Astrocyte (in vitro differentiated cells and primary cell): ENCODE measurements around the gene FUOM.

Experiments used
- EZH2 ChIP-seq: IDR thresholded peaks from 2 replicates; pipeline ENCODE4 v1.6.1; 2012; ENCODE audit warnings: mild to moderate bottlenecking, low read length, inconsistent platforms; ENCODE audit not compliant: insufficient read depth
- TF ChIP-seq, protein P1 (sequence below): IDR thresholded peaks from 2 replicates; pipeline ENCODE4 v1.5.1; 2011; ENCODE audit warnings: low read depth, mild to moderate bottlenecking, inconsistent platforms, low read length, moderate library complexity; ENCODE audit not compliant: insufficient read depth

DNA sequence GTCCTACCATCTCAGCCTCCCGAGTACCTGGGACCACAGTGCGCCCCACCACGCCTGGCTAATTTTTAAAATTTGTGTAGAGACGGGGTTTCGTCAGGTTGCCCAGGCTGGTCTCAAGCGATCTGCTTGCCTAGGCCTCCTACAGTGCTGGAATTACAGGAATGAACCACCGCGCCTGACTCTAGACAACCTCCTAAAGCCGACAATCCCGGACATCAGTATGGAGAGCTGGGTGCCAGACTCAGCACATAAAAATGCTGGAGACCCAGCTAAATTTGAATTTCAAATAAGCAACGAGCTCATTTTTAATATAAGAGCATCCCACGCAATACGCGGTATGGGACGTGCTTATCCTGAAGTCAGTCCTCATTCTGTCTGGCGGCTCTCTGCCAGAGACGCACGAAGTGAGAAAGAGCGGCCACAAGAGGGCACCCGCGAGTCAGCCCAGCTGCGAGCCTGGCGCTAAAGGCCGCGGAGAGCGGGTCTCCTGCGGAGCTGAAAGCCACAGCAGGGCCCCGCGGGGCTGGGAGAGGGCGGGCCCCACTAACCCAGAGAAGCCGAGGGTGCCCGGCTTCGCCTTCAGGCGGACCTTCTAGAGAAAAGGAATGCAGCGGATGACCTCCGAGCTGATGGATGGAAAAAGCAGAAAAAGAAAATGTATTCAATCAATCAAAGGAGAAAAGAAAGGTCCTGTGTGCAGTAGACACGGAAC lies 28.2 kb downstream of the FUOM start:
- TF ChIP-seq, protein P1, sequence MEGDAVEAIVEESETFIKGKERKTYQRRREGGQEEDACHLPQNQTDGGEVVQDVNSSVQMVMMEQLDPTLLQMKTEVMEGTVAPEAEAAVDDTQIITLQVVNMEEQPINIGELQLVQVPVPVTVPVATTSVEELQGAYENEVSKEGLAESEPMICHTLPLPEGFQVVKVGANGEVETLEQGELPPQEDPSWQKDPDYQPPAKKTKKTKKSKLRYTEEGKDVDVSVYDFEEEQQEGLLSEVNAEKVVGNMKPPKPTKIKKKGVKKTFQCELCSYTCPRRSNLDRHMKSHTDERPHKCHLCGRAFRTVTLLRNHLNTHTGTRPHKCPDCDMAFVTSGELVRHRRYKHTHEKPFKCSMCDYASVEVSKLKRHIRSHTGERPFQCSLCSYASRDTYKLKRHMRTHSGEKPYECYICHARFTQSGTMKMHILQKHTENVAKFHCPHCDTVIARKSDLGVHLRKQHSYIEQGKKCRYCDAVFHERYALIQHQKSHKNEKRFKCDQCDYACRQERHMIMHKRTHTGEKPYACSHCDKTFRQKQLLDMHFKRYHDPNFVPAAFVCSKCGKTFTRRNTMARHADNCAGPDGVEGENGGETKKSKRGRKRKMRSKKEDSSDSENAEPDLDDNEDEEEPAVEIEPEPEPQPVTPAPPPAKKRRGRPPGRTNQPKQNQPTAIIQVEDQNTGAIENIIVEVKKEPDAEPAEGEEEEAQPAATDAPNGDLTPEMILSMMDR, result peak; percentile 86
- no peak for TF ChIP-seq EZH2
